Ovary (tissue), 9 donors: ENCODE data around the gene BRD3. TPM values are rescaled to one million over a fixed set of nuclear protein-coding genes. Genes with fewer than 3 reads are reported as not detected.
"Not testable (repeated sequence)": the region's sequence is repeated elsewhere in the genome, so short reads cannot be mapped to it uniquely, and the experiment has no call there.

Experiments used
- DNase-seq, 5 donors: peaks; one replicate each; pipeline ENCODE4 v3.0.0-alpha.2; 2019 to 2020
- H3K27ac ChIP-seq, 2 donors: fragments of 200-600 bp; one replicate each; pipeline versions ENCODE4 v1.5.1 to v1.8.0; 2019 to 2022
- H3K27me3 ChIP-seq: fragments of 200-600 bp; one replicate; pipeline ENCODE4 v1.8.0; 2022
- H3K36me3 ChIP-seq: fragments of 200-600 bp; sonication (generic); one replicate; pipeline ENCODE4 v1.5.1; 2019
- H3K4me1 ChIP-seq: one replicate; pipeline ENCODE4 v1.8.1; 2013; ENCODE audit warnings: mild to moderate bottlenecking, moderate library complexity; ENCODE audit not compliant: insufficient read depth
- H3K4me3 ChIP-seq: fragments of 200-600 bp; sonication (generic); one replicate; pipeline ENCODE4 v1.5.1; 2017
- H3K9me3 ChIP-seq, 2 donors: fragments of 200-600 bp in 1 of 2; sonication (generic) in 1 of 2; one replicate each; pipeline versions ENCODE4 v1.5.1 to v1.8.1; 2013 to 2019; ENCODE audit warnings: mild to moderate bottlenecking in 1 of 2, moderate library complexity in 1 of 2
- EP300 ChIP-seq: sonication (generic); formaldehyde crosslinking; IDR thresholded peaks from one replicate; pipeline ENCODE4 v1.6.1; 2017; ENCODE audit warnings: antibody characterized with exemption
- POLR2A ChIP-seq: fragments of 450-650 bp; IDR thresholded peaks from one replicate; pipeline ENCODE4 v1.6.1; 2017; ENCODE audit warnings: antibody characterized with exemption, mild to moderate bottlenecking, moderate library complexity
- WGBS, 3 donors: extraction: QIAGEN DNeasy Blood & Tissue Kit in 1 of 3; methylation state at CpG; one replicate each; pipeline versions ENCODE4 v1.1.5 to v1.1.7; 2013 to 2017; 5-methylcytosine and 5-hydroxymethylcytosine counted together
- intact Hi-C, 4 donors: fragments of 100-400 bp; cut with DNase I; formaldehyde crosslinking; loops; one replicate each; pipeline versions ENCODE4 v1.11.0 to v1.15.1; 2022 to 2023
- polyA plus RNA-seq, 2 donors: library from polyadenylated mRNA; stranded (reverse); fragments of 200-250 nt in 1 of 2; fragments of 350-450 nt in 1 of 2; fragmentation: Illumina TruSeq in 1 of 2; extraction: RNeasy Lipid Tissue Mini Kit (QIAGEN cat#74804) in 1 of 2; gene quantifications; one replicate each; pipeline ENCODE4 v1.2.3, GENCODE V29; 2013 to 2014
- total RNA-seq, 7 donors: library from RNA; depleted of rRNA in 2 of 7; stranded (reverse); fragments of >200 nt in 2 of 7; fragmentation: NEBNext Ultra II Directional in 3 of 7; extraction: Animal tissue kit (Norgen Biotek cat#: 25700) in 3 of 7; gene quantifications; one replicate each; pipeline versions ENCODE4 v1.1.0 to v1.2.4, GENCODE V29; 2016 to 2023
- TF ChIP-seq, protein P1 (sequence below), 3 donors: fragments of 450-650 bp in 2 of 3; fragments of 200-600 bp in 1 of 3; IDR thresholded peaks; one replicate each; pipeline versions ENCODE4 v1.5.1 to v1.8.0; 2016 to 2022; ENCODE audit warnings: antibody characterized with exemption in 3 of 3, mild to moderate bottlenecking in 1 of 3
- donor health status: DM: no; HTN: no; CAD: no; lungs with moderate emphysema.
- donor health status: DM: no; HTN: no; CAD: no.
- donor health status: Bipolar disorder and iron deficiency.
- donor health status: DM: yes; HTN: yes; CAD: no.
- donor health status: DM: no; HTN: no; CAD: no.
- donor health status: DM: yes; HTN: yes; CAD: no.

The BRD3 gene
- total and polyA plus RNA-seq, 9 donors: 14.9 to 52.1 (median 39.2) TPM

DNA sequence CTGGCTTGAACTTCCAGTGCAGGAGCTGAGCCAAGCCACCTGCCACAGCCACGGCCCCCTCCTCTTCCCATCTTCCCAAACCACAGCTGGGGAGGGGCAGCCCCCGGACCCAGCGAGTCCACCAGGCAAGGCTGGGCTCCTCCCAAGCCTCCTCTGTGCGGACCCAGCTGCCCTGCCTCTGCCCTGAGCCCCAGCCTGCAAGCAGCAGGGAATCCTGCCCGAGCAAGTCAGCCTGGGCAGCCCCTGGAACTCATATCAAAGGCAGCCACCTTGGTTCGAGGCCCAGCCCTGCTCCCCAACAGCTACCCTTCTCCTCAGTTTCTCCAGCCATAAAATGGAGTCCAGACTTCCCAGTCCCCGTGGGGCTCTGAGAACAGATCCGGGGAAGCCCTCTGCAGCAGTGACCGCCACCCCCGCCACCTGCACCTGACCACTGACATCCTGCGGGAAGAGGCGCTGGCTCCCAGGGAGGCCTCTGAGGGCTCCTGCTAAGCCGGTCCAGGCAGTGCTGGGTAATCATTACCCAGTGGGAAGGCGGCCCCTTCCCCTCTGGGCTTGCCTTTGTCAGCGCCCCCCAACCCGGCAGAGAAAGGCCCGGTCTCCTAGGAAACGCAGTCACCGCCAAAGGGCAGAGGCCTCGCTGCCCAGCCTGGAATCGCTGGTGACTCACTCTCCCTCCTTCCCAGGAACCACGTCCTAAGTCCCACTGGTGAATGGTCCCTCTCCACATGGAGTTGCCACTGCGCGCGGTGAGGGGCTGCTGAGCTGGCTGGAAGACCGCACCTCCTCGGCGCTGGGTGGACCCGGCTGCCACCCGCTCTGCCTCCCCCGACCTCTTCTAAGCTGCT, 77.2 kb downstream of the BRD3 start:
- 38 to 40% (median 39%) methylated on average over 29 to 31 of the region's 31 CpGs for WGBS, 3 donors
- Histone ChIP-seq H3K36me3 (no peaks in the 10 kb centered on the region), H3K27ac (no peak overlapping the region), H3K27me3 (no peaks in the 10 kb centered on the region), H3K4me3 (peak overlapping the region; percentile 66), H3K4me1 (peaks cover 6% of the 10 kb centered on the region), H3K9me3 (no peaks in the 10 kb centered on the region)
- peak in 4 of 5 donors; percentile 37 to 54 (median 42) for DNase-seq
- TF ChIP-seq, protein P1, sequence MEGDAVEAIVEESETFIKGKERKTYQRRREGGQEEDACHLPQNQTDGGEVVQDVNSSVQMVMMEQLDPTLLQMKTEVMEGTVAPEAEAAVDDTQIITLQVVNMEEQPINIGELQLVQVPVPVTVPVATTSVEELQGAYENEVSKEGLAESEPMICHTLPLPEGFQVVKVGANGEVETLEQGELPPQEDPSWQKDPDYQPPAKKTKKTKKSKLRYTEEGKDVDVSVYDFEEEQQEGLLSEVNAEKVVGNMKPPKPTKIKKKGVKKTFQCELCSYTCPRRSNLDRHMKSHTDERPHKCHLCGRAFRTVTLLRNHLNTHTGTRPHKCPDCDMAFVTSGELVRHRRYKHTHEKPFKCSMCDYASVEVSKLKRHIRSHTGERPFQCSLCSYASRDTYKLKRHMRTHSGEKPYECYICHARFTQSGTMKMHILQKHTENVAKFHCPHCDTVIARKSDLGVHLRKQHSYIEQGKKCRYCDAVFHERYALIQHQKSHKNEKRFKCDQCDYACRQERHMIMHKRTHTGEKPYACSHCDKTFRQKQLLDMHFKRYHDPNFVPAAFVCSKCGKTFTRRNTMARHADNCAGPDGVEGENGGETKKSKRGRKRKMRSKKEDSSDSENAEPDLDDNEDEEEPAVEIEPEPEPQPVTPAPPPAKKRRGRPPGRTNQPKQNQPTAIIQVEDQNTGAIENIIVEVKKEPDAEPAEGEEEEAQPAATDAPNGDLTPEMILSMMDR (IDR thresholded peaks at IDR 0.05): no peak
- intact Hi-C loops: no loop called here

DNA sequence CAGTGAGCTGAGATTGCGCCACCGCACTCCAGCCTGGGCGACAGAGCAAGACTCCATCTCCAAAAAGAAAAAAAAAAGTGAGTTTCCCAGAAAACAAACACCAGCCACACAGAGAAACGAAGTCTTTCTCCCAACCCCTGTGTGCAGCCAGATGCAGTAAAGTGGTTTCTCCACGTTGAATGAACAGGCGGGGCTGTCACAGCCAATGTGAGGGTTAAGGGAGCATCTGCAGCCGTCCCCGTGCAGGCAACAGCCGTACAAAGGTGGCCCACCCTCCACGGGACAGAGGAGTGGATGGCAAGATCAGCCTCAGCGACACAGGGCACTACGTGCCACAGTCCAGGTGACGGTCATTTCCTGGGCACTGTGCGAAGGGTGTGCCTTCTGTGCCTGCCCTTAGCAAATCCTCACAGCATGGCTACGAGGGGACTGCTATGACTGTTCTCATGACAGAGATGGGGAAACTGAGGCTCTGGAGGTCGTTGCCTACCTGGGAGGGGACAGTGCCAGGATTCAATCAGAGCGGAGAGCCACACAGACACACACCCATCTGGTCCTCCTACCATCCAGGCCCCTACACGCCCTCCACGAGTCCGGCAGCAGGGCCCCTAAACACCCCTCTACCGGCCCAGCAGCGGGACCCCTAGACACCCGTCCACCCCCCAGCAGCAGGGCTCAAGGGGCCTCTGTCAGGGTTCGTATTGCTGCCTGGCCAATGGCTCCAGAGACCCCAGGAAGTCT, 78.0 kb downstream of the BRD3 start:
- H3K27ac ChIP-seq: no peak overlapping the region
- intact Hi-C loops: no loop called here
- peaks cover 6% of the 10 kb centered on the region for H3K4me1 ChIP-seq
- H3K9me3 ChIP-seq: no peaks in the 10 kb centered on the region
- no peak overlapping the region for H3K4me3 ChIP-seq
- no peaks in the 10 kb centered on the region for H3K36me3 ChIP-seq
- DNase-seq: peak in 1 of 5 donors; percentile 16
- 85 to 87% (median 87%) methylated on average over 24 of the region's 24 CpGs for WGBS, 3 donors
- no peaks in the 10 kb centered on the region for H3K27me3 ChIP-seq
- TF ChIP-seq EP300: no peak
- no peak for TF ChIP-seq POLR2A
- TF ChIP-seq, protein P1 (IDR thresholded peaks at IDR 0.05): no peak

DNA sequence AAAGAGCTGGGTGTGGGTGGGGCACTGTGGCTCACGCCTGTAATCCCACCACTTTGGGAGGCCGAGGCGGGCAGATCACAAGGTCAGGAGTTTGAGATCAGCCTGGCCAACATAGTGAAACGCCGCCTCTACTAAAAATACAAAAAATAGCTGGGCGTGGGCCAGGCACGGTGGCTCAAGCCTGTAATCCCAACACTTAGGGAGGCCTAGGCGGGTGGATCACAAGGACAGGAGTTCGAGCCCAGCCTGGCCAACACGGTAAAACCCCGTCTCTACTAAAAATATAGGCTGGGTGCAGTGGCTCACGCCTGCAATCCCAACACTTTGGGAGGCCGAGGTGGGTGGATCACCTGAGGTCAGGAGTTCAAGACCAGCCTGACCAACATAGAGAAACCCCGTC, 79.1 kb downstream of the BRD3 start:
- H3K27me3 ChIP-seq, H3K4me3 ChIP-seq, H3K4me1 ChIP-seq, H3K27ac ChIP-seq, H3K9me3 ChIP-seq, intact Hi-C loops, H3K36me3 ChIP-seq: not testable (repeated sequence)
- DNase-seq: peak in 1 of 5 donors; percentile 20
- 87 to 90% (median 90%) methylated on average over 14 of the region's 14 CpGs for WGBS, 3 donors

DNA sequence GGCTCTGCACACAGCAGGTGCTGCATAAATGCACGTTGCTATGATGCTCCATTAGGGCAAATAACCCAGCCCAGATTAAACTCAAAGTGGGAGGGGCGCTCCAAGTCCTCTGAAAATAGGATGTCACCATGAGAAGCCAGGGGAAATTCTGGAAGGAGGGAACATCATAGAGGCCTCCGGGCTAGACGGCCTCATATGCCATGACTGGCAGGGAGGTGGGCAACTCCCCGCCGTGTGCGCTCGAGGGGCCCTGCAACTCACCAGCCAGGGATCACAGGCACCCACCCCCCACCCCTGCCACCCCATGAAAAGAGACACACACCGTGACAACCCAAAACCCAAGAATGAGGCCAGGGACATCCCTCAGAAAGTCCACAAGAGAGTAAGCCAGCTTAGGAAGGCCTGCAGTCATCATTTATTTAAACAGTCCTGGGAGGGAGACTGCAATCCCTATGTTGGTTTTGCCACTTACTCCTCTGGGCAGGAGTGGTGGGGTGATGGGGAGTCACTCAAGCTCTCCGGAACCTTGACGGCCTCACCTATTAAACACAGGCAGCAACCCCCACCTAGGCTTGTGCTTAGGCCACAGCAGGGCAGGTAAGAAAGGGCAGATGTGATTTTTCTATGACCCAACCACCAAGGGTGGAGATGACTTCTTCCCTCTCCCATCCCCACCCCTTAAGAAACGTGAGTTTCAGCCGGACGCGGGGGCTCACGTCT, 79.7 kb downstream of the BRD3 start:
- TF ChIP-seq, protein P1 (IDR thresholded peaks at IDR 0.05): no peak
- TF ChIP-seq POLR2A: no peak
- TF ChIP-seq EP300: no peak
- WGBS, 3 donors: 85 to 88% (median 87%) methylated on average over 16 of the region's 16 CpGs
- intact Hi-C loops: no loop called here
- H3K4me3 ChIP-seq: no peak overlapping the region
- H3K9me3 ChIP-seq: no peaks in the 10 kb centered on the region
- no peaks in the 10 kb centered on the region for H3K36me3 ChIP-seq
- H3K4me1 ChIP-seq: peaks cover 2% of the 10 kb centered on the region
- DNase-seq: peak in 1 of 5 donors; percentile 6
- no peak overlapping the region for H3K27ac ChIP-seq
- no peaks in the 10 kb centered on the region for H3K27me3 ChIP-seq
